Measurements from ENCODE around the gene ITGA11.

ITGA11 gene

DNA sequence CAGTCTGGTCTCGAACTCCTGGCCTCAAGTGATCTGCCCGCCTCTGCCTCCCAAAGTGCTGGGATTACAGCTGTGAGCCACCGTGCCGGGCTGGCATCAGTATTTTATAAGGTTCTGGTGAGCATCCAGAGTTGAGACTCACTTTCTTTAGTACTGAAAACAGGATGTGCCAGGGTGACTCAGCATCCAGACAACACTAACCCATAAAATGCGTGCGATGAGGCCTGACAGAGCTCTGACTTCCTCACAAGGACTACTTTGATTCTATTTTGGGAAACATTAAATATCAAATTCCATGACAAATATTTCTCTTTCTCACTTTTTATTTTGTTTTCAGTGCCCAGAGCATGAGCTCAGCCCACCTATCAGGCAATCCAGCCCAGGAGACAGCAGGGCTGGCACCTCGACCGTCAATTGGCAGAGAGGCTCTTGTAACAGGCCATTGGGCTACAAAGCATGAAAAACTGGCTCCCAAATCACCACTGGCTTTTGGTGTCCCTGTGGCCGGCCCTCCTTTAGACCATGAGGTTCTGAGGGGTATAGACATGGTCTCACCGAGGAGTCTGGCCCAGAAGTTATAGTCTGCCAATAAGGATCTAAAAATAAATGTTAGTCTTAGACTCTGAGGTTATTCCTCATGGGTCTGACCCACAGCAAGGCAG, 79.4 kb downstream of the ITGA11 start:
- DNase-seq (ENCODE audit: low spot score): peak; percentile 96

DNA sequence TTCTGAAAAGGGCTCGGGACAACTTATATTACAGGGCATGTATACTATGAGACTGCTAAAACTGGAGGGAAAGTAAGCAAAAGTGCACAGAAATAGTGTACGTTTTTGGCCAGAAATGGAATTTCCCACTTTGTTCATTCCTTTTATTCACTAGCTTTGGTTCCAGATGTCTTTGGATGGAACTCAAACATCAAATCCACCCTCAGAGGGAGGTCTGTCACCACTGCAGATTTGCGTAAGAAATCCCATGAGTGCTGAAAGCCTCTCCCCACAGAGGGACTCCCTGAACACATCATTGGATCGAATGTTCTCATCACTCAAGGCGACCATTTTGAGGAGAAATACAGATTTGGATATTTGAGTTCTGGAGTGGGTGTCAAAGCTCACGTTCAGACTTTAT, 82.8 kb downstream of the ITGA11 start:
- DNase-seq (ENCODE audit: low spot score): no peak

DNA sequence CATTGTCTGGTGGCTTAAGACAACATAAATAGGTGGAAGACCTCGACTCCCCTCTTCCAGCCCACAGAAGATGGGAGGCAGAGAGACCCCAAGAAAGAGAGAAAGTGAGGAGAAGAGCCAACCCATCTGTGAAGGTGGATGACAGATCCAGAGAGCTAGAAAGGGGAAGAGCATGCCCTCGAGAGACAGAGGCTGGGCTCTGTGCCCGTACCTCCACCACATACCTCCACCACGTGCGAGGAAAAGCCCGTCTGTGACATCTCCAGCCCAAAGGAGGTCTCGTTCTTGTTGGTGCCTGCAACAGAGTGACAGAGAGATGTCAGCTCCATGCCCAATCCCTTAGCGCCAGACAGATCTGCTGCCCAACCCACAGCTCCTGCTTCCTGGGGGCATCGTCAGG, 83.4 kb downstream of the ITGA11 start:
- no peak for DNase-seq (ENCODE audit: low spot score)

DNA sequence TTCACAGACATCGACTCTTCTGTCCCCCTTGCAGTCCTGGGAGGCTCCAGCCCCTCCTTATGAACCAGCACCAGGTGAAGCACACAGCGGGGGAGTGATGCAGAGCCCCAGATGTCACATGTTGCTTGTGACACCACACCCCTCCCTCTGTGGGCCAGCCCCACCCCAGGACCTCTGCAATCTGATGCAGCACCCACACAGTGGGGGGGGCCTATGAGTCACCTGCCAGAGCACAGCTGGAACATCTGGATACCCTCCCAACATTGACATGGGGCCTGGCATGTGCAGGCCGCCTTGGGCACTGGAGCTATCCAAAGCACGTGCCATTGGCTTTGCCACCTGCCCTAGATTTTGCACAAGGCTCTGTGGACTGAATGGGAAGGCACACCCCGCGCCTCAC, 83.9 kb downstream of the ITGA11 start:
- DNase-seq (ENCODE audit: low spot score): no peak

- peak; percentile 62 for DNase-seq (ENCODE audit: low spot score)
Observed at GRCh38 chr15:68347392-68347791, 84.6 kb downstream of the ITGA11 start.

DNA sequence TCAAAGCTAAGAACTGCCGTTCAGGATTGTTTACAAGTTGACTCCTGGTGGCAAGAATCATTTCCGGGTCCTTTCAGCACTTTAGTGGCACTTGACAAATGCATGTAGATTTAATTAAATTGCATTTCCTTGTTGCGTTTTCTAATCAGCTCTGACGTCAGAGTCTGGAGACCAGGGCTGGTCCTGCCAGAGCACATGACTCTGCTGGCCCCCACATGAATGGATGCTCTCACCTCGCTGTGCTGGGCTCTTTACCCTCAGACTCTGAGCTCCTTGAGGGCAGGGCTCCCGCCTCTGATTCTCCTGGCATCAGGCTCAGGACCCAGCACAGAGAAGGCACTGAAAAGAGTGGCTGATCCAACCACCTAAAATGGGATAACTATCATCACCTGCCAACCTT, 85.0 kb downstream of the ITGA11 start:
- DNase-seq (ENCODE audit: low spot score): no peak

DNA sequence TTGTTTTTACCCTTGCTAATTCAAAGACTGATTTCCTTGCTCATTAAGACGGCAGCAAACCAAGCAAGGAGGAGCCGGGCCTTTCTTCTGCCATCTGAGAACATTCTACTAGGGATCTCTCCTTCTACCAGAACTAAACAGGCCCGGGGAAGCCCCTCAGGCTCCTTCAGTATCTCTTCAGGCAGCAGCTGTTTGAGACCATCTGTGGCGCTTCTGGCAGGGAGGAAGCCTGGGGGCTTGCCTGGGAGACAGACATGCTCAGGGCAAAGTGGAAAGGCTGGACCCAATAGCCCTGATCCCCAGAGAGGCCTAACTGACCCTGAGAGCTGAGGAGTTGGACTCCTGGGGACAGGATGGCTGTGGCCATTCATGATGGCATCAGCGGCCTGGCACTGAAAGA, 86.5 kb downstream of the ITGA11 start:
- DNase-seq (ENCODE audit: low spot score): no peak

DNA sequence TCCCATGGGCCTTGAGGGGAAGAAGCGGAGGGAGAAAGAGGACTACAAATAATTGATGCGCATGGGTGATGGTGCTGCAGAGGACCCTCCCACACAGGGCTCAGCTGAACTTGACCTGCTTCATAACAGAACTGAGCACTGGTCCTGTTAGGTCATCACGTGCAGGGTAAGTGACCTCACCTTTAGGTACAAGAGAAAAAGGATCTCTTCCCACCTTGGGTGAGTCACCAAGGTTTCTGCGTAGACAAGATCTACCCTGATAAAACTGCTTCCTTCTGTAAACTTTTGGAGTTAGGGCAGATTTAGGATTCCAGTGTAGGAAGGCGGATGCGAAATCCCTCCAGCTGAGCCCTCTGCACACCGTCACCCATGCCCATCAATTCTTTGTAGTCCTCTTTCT, 87.4 kb downstream of the ITGA11 start:
- peak; percentile 13 for DNase-seq (ENCODE audit: low spot score)

DNA sequence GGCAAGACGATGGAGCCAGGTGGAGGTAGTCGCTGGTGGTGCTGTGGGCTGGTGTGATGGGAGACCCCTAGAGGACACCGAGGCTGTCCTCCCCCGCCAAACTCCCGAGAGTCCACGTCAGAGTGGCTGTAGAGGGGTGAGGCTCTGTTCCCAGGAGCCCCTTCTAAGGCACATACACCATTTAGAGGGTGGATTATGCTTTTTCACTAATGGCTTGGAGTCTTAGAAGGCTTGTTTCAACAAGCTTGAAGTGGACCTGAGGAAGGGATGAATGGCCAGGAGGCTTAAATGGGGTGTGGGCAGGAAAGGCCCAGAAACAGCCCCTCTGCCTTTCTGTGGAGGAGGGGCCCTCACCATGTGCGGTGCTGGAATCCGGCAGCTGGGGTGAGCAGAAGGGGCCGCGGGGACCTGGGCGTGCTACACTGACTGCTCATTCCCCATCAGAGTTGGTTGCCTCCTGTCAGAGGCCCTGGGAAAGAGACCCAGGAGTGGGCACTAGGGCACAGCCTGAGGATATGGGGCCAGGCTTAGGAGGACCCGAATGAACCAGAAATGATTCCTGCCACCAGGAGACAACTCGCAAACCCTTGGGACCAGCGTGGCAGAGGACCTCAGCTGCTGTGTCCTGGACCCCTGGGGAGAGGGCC, 88.3 kb downstream of the ITGA11 start:
- DNase-seq (ENCODE audit: low spot score): no peak

DNA sequence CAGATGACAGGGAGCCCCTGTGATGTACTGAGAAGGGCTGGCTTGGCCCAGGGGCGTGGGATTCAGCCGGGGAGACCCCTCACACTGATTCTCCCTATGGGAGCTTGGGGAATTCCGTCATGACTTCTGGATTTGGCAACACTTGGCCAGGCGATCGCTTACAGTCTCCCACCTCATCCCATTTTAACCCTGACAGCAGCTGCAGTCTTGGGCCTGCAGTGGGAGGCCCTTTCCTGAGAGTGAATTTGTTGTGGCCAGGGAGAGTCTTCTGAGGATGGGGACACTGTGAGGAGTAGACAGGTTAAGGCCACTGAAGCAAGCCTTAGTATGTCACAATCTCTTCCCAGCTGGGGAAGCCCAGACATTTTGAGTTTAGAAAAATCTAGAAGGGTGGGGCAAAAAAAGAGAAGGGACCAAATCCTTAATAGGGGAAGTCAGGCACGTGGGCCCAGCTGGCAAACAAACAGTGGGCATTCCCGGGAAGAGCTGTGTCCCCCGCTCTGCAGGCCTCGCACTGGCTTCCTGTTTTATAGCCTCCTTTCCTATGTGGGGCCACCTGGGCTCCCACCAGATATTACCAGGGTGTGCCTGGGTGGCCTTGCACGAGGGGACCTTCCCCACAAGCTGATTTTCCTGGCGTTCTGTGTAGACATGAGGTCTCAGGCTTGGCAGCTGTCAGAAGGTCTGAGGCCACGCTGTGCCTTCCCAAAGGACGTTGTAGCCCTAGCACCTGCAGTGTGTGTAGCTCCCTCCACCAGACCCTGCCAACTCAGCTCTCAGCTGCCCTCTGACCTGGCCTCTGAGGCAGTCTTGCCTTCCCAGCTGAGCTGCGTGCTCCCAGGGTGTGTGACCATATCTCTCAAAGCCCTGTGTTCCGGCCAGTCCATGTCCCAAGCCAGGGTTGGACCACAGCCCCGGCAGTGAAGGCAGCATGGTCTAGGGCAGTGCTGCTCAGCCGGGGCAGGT, 89.9 kb downstream of the ITGA11 start:
- no peak for DNase-seq (ENCODE audit: low spot score)

DNA sequence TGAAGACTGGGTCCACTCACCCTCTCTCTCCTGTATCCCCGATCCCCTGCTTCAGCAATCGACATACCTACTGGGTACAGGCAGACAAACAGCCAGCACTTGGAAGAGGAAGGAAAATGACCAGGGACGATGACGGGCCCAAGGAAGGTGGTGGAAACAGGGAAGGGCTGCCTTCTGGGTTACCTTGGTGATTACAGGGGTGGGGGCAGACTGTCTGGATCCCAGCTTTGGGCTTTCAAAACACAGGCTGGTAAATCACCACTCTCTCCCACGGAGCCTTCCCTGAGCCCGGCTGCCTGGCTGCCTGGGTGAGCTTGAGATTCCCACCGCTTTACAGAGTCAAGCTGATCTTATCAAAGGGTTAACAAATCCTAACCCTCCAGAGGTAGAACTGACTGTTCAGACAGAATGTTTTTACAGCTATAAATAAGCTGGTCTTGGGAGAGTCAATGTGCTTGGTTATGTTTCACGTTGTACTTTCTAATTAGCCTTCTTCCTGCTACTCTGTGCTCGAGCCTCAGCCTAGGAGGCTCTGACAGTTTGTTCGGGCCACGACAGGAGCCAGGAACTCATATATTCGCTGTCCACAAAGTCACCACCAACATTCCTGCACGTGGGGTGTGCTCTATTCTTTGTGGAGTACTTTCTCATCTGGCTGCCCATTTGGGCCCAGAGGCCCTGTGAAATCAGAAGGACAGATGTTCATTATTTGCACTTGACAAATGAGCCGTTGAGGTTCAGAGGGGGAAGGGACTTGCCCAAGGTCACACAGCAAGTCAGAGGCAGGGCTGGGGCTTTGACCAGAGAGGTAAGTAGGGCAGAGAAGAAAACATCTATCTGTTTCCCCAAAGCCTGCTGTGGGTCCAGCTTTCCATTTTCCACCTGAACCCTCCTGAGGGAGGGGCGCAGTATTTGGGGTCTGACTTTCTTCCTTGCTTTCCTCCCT, 91.0 kb downstream of the ITGA11 start:
- DNase-seq (ENCODE audit: low spot score): no peak

DNA sequence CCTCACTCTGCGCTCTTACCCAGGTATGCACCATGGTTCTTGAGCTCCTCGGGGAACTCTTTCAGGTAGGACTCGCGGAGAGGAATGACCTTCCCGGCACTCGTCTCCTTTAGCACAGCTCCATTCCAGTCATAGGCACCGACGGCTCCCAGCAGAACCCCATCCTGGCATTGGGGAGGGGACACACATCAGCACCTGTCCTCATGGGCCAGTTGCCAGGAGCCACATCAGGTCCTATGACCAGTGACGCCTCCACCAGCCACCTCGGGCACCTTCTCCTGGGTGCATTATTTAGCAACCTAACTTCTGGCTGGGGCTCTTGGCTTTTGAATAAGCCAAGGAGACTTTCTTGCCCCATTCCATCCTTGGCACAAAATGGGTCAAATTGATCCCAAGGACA, 92.5 kb downstream of the ITGA11 start:
- no peak for DNase-seq (ENCODE audit: low spot score)

DNA sequence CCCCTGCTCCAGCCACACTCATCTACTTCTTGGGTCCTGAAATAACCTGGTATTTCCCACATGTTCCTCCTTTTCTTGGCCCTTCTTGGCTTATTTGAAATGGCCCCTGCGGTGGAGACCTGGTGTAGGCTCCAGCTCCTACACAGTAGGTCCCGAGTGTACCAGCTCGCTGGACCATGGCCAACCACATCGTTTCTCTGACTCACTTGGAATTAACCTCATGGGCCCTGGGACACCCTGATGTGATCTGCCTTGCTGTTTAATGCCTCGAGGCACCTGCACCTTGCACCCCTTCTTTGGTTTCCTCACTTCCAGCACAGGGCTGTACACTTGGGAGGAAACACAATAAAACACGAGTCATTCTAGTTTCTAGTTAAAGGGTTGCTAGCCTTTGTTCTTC, 94.1 kb downstream of the ITGA11 start:
- DNase-seq (ENCODE audit: low spot score): peak; percentile 64

GRCh38 chr15:68336516-68336915, 95.4 kb downstream of the ITGA11 start:
- no peak for DNase-seq (ENCODE audit: low spot score)

- no peak for DNase-seq (ENCODE audit: low spot score)
Observed at GRCh38 chr15:68335655-68336054, 96.3 kb downstream of the ITGA11 start.

GRCh38 chr15:68335251-68335650, 96.7 kb downstream of the ITGA11 start:
- peak; percentile 73 for DNase-seq (ENCODE audit: low spot score)

DNA sequence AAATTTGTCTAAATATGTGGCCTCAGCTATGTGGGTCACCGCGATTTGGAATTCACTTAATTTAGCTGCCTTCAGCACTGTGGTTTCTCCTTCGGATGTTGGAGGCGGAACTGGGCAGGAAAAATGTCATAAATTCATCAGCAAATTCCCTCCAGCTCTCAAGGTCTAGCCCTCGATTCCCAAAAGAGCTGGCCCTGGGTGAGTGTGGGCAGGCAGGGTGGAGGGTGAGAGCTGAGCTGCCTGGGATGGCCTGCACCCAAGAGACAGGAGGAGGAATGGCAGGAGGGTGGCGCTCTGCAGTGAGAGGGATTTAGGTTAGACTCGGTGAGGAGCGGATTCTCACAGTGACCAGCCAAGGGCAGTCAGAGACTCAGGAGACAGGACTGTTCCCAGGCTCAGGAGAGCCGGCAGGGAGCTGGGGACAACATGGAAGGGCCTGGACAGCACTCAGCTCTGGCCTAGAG, 97.3 kb downstream of the ITGA11 start:
- DNase-seq (ENCODE audit: low spot score): no peak

DNA sequence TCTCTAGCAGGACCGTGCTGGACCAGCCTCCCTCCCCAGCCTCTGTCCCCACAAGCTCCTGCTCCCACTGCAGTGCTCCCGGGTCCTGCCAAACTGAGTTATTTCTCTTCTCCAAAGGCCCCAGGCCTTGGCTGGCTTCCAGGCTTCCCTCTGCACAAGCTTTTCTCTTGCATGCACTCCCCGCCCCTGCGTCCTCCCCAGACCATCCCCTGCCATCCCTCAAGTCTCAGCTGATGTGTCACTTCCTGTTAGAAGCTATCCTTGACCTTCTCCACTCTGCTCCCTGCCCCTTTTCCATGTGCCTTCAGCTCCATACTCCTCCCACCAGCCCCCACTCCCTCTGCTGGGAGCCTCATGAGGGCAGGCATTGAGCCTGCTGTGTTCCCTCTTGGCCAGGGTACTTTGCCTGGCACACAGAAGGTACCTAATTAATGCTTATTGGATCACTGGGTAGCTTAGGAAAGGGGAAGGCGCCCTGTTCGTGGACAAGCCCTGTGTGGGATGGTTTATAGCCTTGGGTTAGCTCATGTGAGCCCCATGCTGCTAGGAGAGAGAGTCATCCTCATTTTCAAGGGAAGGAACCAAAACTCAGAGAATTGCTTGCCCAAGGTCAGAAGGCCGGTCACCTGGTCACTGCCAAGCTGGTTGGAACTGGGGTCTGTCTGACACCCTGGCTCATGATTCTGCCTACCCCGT, 98.0 kb downstream of the ITGA11 start:
- peak; percentile 19 for DNase-seq (ENCODE audit: low spot score)

- DNase-seq (ENCODE audit: low spot score): no peak
Observed at GRCh38 chr15:68332266-68332665, 99.7 kb downstream of the ITGA11 start.

GRCh38 chr15:68330901-68331300, 101.1 kb downstream of the ITGA11 start:
- no peak for DNase-seq (ENCODE audit: low spot score)

DNA sequence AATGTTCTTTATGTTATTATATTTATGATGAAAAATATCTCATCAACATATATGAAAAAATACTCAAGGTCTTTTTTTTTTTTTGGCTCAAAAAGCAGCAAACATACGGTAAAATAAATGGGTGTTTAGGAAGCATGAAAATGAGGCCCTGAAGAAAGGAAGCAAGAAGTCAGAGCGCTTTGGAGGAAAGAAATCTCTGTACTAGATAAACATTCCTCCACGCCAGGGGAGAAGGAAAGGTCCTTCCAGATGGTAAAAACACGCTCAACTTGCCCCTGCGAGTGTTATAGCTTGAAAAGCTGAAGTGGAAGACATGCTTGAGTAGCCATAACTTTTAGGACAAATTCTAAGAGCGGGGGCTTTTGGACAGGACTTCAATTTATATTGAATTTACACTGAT, 101.5 kb downstream of the ITGA11 start:
- no peak for DNase-seq (ENCODE audit: low spot score)
